Measurements from ENCODE around the gene PLEKHG5.

DNA sequence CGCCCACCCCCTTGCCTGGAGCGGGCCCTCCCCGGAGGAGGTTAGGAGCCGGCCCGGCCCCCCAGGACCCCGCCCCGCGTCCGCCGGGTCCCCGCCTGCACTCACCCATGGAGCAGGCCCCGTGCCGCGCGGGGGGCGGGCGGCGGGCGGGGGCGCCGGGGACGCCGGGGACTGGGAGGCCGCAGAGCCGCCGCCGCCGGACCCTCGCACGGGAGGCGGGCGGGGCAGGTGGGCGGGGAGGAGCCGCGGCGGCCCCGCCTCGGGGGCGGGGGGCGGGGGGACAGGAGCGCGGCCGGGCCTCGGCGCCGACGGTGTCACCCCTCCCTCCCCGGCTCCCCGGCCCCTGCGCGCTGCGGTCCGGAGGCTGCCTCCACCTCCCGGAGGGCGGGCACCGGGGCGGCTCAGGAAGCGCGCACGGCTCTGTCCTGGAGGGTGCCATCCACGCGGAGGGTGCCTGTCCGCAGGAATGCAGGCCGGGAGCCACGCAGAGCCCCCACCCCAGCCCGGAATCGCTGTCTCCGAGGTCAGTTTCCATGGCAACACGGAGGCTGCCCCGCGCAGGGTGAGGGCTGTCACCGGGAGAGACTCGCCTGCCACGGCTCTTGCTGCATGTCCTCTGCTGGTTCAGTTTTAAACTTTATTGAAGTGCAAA is 5.9 kb upstream of the PLEKHG5 start:
- TF ChIP-seq CTCF (IDR thresholded peaks at IDR 0.05) (no peak), POLR2A (IDR thresholded peaks at IDR 0.05) (no peak)

All from uterus (tissue), 2 donors.